ENCODE measurements around the gene SUN3. TPM values are rescaled to one million over a fixed set of nuclear protein-coding genes. Genes with fewer than 3 reads are reported as not detected.
A peak's percentile ranks its signal among the peaks of the same experiment; 100 is the strongest.

The SUN3 gene
- total and polyA plus RNA-seq, 2 experiments from 2014 or later = 0.43 TPM; not detected in 1

DNA sequence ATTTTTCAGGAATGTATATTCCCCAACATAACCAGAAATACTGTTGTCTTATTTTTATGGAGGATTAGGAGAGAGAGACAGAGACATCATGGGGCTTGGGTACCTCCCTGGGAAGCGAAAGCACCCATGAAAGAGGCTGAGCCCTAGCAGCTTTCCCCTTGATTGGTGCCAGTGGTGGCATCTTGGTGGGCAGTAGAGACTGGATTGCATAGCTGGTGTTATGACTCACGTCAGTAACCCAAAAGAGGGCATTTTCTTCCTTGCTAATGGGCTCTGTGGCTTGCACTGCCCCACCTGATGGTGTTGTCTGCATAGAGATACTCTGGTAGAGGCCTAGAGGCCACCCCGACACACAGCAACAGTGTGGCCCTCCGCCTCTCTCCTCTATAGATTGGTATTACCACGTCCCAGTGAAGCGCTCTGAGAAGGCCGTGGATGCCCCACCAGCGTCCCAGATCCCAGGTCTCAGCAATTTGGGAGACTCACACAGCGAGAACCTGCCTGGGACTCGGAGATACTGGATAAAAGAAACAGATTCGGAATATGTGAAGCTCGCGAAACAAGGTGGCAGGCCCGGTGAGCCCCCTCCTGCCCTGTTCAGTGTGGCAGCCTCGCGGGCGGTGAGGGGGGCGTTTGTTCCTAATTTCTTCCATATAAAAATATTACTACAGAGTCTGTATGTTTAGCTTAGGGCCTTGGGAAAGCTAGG is 12.2 kb upstream of the SUN3 start:
- TF ChIP-seq, protein P1, sequence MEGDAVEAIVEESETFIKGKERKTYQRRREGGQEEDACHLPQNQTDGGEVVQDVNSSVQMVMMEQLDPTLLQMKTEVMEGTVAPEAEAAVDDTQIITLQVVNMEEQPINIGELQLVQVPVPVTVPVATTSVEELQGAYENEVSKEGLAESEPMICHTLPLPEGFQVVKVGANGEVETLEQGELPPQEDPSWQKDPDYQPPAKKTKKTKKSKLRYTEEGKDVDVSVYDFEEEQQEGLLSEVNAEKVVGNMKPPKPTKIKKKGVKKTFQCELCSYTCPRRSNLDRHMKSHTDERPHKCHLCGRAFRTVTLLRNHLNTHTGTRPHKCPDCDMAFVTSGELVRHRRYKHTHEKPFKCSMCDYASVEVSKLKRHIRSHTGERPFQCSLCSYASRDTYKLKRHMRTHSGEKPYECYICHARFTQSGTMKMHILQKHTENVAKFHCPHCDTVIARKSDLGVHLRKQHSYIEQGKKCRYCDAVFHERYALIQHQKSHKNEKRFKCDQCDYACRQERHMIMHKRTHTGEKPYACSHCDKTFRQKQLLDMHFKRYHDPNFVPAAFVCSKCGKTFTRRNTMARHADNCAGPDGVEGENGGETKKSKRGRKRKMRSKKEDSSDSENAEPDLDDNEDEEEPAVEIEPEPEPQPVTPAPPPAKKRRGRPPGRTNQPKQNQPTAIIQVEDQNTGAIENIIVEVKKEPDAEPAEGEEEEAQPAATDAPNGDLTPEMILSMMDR (IDR thresholded peaks at IDR 0.05; ENCODE audit: low read depth, low read length) = no peak
- no peaks in the 10 kb centered on the region for H3K36me3 ChIP-seq
- DNase-seq (ENCODE audit: low read depth in 1 of 2, low spot score in 1 of 2) = no peak
- H3K4me1 ChIP-seq (ENCODE audit: low read depth) = no peaks in the 10 kb centered on the region
- no peak overlapping the region for H3K27ac ChIP-seq
- H3K9me3 ChIP-seq (ENCODE audit: low read depth) = no peaks in the 10 kb centered on the region
- peaks cover 19% of the 10 kb centered on the region for H3K27me3 ChIP-seq
- no peak overlapping the region for H3K4me3 ChIP-seq

DNA sequence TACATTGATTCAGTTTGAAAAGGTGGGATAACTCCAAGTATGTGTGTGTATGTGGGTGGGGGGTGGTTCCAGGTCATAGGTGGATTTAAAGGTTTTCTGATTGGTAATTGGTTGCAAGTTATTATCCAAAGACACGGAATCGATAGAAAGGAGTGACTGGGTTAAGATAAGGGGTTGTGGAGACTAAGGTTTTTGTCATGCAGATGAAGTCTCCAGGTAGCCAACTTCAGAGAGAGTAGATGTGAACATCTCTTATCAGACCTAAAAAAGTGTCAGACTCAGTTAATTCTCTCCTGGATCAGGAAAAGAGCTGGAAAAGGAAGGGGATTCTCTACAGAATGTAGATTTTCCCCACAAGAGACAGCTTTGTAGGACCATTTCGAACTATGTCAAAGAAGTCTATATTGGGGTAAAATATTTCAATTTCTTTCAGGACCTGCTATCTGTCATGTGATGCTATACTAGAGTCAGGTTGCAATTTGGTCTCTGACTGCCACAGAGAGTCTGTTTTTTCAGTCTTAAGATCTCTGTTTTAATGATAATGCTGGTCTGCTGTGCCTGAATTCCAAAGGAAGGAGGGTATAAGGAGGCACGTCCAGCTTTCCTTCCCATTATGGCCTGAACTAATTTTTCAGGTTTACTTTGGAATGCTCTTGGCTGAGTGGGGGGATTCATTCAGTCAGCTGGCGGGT is 10.1 kb upstream of the SUN3 start:
- H3K4me1 ChIP-seq (ENCODE audit: low read depth) = no peaks in the 10 kb centered on the region
- H3K27ac ChIP-seq = no peak overlapping the region
- H3K4me3 ChIP-seq = no peak overlapping the region

DNA sequence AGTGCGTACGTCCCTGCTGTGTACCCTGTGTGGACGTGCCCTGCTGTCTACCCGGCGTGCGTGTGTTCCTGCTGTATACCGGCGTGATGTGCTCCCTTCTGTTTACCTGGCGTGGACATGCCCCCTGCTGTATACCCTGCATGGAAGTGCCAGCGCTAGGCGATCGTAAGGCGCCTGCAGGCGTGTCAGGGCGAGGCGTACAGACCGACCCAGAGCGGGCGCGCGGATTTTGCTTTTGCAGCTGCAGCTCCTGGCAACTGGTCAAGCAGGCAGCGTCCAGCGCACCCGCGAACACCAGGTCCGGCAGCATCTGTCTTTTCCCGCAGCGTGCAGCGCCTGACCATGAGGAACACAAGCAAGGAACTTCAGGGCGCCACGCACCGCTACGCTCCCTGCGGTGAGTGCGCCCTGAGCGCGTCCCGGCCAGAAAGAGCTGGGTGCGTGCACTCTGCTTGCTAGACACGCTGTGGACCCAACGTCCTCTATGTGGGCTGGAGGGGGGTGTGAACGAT is 7.1 kb upstream of the SUN3 start:
- TF ChIP-seq, protein P1 (IDR thresholded peaks at IDR 0.05; ENCODE audit: low read depth, low read length) = no peak
- peaks cover 56% of the 10 kb centered on the region for H3K27me3 ChIP-seq

More for the DNA sequence above, 10.1 kb upstream of the SUN3 start:
- no peaks in the 10 kb centered on the region for H3K9me3 ChIP-seq (ENCODE audit: low read depth)
- TF ChIP-seq, protein P1 (IDR thresholded peaks at IDR 0.05; ENCODE audit: low read depth, low read length) = no peak
- no peaks in the 10 kb centered on the region for H3K36me3 ChIP-seq
- peaks cover 38% of the 10 kb centered on the region for H3K27me3 ChIP-seq
- DNase-seq (ENCODE audit: low read depth in 1 of 2, low spot score in 1 of 2) = no peak

DNA sequence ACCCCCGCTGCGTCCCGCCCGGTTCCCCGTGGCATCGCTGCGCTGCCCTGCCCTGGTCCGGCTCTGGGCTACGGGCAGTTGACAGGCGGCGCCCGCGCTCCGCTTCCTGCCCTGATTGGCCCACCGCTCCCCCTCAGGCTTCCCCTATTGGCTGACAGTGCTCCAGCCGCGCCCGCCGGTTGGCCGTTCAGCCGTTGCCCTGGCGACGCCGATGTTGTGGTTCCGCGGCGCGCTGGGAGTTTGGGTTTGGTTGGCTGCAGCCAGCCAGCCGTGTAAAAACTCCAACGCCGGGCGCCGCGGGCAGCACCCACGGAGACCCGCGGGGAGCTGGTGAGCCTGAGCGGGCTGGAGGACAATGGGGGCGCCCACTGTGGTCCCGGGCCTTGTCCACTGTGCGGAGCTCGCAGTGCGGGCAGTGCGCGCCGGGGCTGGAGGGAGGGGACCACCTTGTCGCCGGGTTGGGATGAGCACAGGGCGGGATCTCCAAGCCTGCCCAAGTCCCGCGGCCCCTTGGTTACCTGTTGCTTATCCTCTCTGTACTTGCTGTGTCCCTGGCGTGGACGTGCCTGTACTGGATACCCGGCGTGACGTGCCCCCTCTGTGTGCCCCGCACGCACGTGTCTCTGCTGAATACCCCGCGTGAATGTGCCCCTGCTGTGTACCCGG is 6.5 kb upstream of the SUN3 start, which contains the start of gene C7orf57:
TSS of gene C7orf57 (plus strand) at position 243 of the 666 bp plus-strand sequence. CDS start 766 bp downstream, outside the sequence.
- Histone ChIP-seq H3K9me3 (ENCODE audit: low read depth) (no peaks in the 10 kb centered on the region), H3K4me1 (ENCODE audit: low read depth) (no peaks in the 10 kb centered on the region), H3K27me3 (peaks cover 61% of the 10 kb centered on the region), H3K27ac (no peak within 1 kb of the TSS), H3K4me3 (peak within 1 kb of the TSS; percentile 53), H3K36me3 (no peaks in the 10 kb centered on the region)
- DNase-seq (ENCODE audit: low read depth in 1 of 2, low spot score in 1 of 2) = peak; percentile 91 to 94
- TF ChIP-seq, protein P1 (IDR thresholded peaks at IDR 0.05; ENCODE audit: low read depth, low read length) = no peak

More for the DNA sequence above, 7.1 kb upstream of the SUN3 start:
- DNase-seq (ENCODE audit: low read depth in 1 of 2, low spot score in 1 of 2) = peak; percentile 31 to 54
- Histone ChIP-seq H3K36me3 (no peaks in the 10 kb centered on the region), H3K4me1 (ENCODE audit: low read depth) (no peaks in the 10 kb centered on the region), H3K9me3 (ENCODE audit: low read depth) (no peaks in the 10 kb centered on the region), H3K27ac (no peak overlapping the region), H3K4me3 (peak overlapping the region; percentile 53)

DNA sequence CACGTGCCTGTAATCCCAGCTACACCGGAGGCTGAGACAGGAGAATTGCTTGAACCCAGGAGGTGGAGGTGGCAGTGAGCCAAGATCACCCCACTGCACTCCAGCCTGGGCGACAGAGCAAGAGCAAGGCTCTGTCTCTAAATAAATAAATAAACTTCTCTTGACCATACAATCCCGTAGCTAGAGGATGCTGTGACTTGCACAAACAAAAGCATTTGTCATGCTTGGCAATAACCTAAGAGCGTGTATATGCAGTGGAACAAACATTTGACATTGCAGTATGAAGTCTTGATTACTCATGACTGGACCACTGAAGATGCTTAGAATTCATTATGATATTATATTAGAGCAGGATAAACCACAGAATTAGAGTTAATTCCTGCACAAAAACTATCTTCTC is 5.0 kb upstream of the SUN3 start:
- Histone ChIP-seq H3K9me3 (ENCODE audit: low read depth) (no peaks in the 10 kb centered on the region), H3K4me1 (ENCODE audit: low read depth) (no peaks in the 10 kb centered on the region), H3K4me3 (no peak overlapping the region), H3K27me3 (peaks cover 61% of the 10 kb centered on the region), H3K36me3 (no peaks in the 10 kb centered on the region), H3K27ac (no peak overlapping the region)
- TF ChIP-seq, protein P1 (IDR thresholded peaks at IDR 0.05; ENCODE audit: low read depth, low read length) = no peak
- DNase-seq (ENCODE audit: low read depth in 1 of 2, low spot score in 1 of 2) = no peak
